ENCODE measurements around the gene CDON.
"Not testable (repeated sequence)": the region's sequence is repeated elsewhere in the genome, so short reads cannot be mapped to it uniquely, and the experiment has no call there.

Gene CDON

DNA sequence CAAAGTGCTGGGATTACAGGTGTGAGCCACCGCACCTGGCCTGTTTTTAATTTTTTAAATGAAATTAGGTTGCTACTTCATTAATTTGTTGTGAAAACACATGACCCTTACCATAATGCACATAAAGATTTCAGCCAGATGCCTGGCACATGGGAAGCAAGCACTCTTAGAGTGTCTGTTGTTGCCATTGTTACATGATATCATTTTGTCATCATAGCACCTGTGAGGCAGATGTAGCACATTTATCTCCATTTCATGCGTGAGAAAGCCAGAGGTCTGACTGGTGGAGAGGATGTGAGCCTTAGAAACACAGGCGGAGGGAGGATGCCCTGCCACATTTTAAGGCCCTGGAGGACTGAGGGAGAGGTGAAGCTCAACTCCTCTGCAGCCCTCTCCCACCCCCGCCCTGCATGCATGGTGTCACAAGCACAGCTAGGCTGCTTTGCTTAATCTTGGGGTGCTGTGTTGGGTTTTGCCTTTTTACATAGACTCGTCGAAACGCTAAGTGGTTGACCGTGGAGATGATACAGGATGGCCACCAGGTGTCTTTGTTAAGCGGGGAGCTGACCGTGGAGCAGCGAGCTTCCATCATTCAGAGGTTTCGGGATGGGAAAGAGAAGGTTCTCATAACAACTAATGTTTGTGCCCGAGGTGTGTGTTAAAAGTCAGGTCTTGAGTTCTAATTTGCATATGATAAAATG is 144.4 kb downstream of the CDON start:
- DNase-seq, result no peak

DNA sequence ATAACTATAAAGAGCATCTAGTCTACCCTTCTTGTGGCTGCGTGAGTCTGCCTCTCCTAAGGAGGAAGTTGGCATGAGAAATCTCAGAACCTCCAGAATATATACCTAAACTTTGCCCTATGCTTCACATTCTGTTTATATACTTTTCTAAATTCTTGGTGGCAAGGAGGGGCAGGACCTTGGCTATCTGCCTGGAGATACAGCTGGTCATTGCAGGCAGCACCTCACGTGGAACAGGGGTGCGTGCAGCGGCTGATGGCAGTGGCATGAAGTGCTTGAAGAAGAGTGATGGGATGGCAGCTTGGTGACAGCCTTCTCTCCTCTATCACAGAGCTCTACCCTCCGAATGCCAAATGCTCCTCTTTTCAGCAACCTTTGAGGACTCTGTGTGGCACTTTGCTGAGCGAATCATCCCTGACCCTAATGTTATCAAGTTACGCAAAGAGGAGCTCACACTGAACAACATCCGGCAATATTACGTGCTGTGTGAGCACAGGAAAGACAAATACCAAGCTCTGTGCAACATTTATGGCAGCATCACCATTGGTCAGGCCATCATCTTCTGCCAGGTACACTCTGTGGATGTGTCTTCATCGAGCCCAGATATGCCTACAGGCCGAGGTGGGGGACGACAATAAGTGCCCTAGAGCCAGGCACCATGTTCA is 145.9 kb downstream of the CDON start:
- no peak for DNase-seq

DNA sequence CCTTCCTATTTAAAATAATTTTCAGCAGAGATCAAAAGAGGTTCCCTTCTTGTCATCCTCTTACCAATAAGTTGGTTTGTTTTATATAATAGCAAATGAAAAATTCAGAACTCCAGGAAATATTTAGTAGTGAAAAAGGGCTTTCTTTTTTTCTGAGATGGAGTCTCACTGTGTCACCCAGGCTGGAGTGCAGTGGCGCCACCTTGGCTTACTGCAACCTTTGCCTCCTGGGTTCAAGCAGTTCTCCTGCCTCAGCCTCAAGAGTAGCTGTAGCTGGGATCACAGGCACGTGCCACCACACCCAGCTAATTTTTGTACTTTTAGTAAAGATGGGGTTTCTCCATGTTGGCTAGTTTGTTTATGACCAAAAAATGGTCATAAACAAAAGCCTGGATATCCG is 148.1 kb downstream of the CDON start:
- not testable (repeated sequence) for DNase-seq

DNA sequence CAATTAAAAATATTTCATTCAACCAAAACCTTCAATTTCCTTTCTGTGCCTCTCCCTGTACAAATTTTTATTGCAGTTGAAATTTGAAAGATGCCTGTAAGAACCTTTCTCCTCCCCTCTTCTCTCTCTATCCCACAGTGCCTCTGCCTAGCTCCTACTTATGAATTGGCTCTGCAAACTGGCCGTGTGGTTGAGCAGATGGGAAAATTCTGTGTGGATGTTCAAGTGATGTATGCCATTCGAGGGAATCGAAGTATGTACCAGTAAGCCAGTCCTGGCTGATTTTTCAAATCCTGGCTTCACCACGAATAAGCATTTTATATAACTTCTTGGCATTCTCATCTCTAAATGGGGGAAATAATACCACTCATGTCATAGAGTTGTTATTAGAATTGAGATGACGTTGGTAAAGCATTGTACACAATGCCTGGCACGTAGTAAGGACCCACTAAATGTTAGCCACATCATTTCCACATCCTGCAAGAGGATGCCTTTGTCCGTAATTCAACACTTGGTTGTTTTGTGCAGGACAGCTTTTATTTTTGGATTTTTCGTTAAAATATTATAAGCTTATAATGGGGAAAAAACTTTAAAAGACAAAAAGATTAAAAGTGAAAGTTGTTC is 152.3 kb downstream of the CDON start:
- no peak for DNase-seq

Measured in NCI-H2081 treated with DMSO at 0.1 percent for 48 hours (cell line).